Lower leg skin (tissue), 4 donors: Measurements from ENCODE around the gene PDGFC. TPM values are rescaled to one million over a fixed set of nuclear protein-coding genes. Genes with fewer than 3 reads are reported as not detected.
A peak's percentile ranks its signal among the peaks of the same experiment; 100 is the strongest.

ENCODE experiments used
- DNase-seq, 2 donors: peaks; one replicate each; pipeline ENCODE4 v3.0.0-alpha.2; 2019; ENCODE audit warnings: low spot score in 2 of 2
- H3K4me3 ChIP-seq: fragments of 200-600 bp; sonication (generic); 2 replicates; pipeline ENCODE4 v1.5.1; 2017; ENCODE audit warnings: mild to moderate bottlenecking, low read depth; ENCODE audit not compliant: poor library complexity, severe bottlenecking
- POLR2A ChIP-seq, 2 donors: fragments of 450-650 bp; IDR thresholded peaks; one replicate each; pipeline ENCODE4 v1.6.1; 2016 to 2017; ENCODE audit warnings: antibody characterized with exemption in 2 of 2, mild to moderate bottlenecking in 1 of 2, moderate library complexity in 1 of 2
- WGBS, 2 donors: methylation state at CpG; one replicate each; pipeline ENCODE4 v1.1.5; 2018; 5-methylcytosine and 5-hydroxymethylcytosine counted together
- intact Hi-C: fragments of 100-400 bp; cut with DNase I; formaldehyde crosslinking; loops from one replicate; pipeline ENCODE4 v1.15.0; 2023; ENCODE audit warnings: low total_unique reads
- total RNA-seq, 4 donors: library from RNA; depleted of rRNA; stranded (reverse); fragments of >200 nt; gene quantifications; one replicate each; pipeline ENCODE4 v1.1.0, GENCODE V29; 2016
- TF ChIP-seq, protein P1 (sequence below), 3 donors: fragments of 450-650 bp; IDR thresholded peaks; one replicate each; pipeline ENCODE4 v1.5.1; 2016; ENCODE audit warnings: antibody characterized with exemption in 3 of 3, mild to moderate bottlenecking in 3 of 3, moderate library complexity in 2 of 3

The PDGFC gene
- total RNA-seq, 4 donors from 2014 or later = 18.9 to 24.4 (median 21.0) TPM

DNA sequence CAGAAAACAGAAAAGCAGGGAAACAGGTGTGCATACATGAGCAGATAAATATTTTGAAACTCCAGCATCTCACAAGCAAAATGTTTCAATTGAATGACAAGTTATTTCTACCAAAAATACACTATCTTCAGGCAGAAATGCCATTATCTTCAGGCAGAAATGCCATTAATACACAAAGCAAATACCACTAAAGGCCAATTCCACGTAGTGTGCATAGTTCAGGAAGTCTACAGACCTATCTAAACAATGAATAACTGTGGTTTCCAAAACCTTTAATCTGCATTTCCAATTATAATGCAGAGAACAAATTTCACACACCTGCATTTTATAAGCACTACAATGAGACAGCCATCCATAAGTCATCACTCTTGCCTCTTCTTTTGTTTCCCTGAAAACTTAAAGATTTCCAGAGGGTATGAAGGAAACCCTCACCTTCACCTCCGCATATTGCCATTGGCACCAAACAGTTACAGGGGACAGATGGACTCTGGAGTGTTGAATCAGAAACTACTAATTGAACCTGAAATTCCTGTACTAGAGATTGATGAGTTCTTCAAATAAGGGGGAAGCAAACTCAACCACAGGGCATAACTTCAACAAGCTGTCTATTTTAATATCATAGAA is 179.0 kb downstream of the PDGFC start:
- TF ChIP-seq POLR2A (IDR thresholded peaks at IDR 0.05) = no peak
- TF ChIP-seq, protein P1, sequence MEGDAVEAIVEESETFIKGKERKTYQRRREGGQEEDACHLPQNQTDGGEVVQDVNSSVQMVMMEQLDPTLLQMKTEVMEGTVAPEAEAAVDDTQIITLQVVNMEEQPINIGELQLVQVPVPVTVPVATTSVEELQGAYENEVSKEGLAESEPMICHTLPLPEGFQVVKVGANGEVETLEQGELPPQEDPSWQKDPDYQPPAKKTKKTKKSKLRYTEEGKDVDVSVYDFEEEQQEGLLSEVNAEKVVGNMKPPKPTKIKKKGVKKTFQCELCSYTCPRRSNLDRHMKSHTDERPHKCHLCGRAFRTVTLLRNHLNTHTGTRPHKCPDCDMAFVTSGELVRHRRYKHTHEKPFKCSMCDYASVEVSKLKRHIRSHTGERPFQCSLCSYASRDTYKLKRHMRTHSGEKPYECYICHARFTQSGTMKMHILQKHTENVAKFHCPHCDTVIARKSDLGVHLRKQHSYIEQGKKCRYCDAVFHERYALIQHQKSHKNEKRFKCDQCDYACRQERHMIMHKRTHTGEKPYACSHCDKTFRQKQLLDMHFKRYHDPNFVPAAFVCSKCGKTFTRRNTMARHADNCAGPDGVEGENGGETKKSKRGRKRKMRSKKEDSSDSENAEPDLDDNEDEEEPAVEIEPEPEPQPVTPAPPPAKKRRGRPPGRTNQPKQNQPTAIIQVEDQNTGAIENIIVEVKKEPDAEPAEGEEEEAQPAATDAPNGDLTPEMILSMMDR (IDR thresholded peaks at IDR 0.05) = no peak
- DNase-seq = no peak
- WGBS, 2 donors = 73 to 74% methylated on average over 2 of the region's 2 CpGs
- H3K4me3 ChIP-seq = no peak overlapping the region
- intact Hi-C loops = no loop called here

DNA sequence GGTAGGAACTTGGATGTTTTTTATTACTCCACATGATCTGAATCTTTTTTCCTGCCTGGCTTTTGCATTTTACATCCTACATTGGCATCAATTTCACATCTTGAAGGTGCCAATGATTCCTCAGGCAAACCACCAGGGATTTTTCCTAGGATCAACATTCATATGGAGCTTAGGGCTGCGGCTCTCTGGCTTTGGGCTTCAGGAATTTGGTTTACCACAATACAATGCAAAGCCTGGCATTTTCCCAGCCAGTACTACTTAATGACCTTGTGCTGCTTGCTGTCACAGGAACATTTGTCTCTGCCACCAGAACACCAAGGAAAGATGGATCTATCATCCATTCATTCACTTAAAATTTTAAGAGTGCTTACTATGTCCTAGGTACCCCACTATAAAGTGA is 180.7 kb downstream of the PDGFC start:
- TF ChIP-seq POLR2A (IDR thresholded peaks at IDR 0.05) = no peak
- TF ChIP-seq, protein P1 (IDR thresholded peaks at IDR 0.05) = no peak
- H3K4me3 ChIP-seq = no peak overlapping the region
- intact Hi-C loops = no loop called here
- whole genome bisulfite sequencing, 2 donors = 19 to 28% methylated on average over 1 of the region's 1 CpG
- DNase-seq = peak in 1 of 2 donors; percentile 49

DNA sequence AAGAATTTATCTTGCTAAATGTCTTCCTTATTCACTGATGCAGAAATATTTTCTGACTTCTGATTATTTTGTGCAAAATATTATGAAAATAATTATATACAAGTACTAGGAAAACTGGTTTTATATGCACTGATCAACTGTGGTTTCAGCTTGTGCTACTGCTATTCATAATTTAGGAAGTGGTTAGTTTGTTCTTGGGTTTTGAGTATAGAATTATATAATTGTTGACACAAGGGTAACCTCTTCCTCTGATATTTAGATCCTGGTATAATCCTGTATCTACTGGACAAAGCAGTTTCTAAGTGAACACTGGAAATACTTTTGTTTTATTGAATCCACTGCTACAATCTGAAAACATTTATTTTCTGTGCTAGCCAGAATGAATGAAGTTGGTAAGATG is 182.8 kb downstream of the PDGFC start:
- intact Hi-C loops = no loop called here
- TF ChIP-seq, protein P1 (IDR thresholded peaks at IDR 0.05) = no peak
- TF ChIP-seq POLR2A (IDR thresholded peaks at IDR 0.05) = no peak
- no peak overlapping the region for H3K4me3 ChIP-seq
- DNase-seq = no peak

DNA sequence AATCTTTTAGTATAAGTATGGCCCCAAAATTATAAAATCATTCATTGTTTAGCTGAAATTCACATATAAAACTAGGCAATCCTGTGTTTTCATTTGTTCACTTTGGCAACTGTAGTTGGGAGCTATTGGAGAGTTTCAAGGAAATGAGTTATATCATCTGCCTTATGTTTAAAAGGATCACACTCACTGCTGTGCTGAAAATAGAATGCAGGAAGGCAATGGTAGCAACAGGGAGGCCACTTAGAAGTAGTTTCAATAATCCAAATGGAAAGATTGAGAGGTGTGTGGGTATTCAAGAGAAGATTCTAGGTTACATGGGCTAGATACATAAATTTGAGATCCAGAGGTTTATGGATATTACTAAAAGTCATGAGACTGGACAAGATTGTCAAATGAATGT is 184.9 kb downstream of the PDGFC start:
- intact Hi-C loops = no loop called here
- no peak overlapping the region for H3K4me3 ChIP-seq
- TF ChIP-seq, protein P1 (IDR thresholded peaks at IDR 0.05) = no peak
- TF ChIP-seq POLR2A (IDR thresholded peaks at IDR 0.05) = no peak
- DNase-seq = no peak

DNA sequence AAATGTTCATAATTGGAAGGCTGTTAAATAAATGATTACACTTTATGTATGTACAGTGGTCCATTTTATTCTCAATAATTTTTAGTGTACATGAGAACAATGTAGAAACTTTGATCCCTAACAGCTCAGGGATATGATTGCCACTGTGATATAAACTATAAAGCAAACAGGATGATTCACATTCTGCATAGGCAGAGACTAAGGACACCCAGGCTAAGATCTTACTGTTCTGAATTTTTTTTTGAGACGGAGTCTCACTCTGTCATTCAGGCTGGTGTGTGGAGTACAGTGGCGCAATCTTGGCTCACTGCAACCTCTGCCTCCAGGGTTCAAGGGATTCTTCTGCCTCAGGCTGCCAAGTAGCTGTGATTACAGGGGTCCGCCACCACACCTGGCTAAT is 186.6 kb downstream of the PDGFC start:
- H3K4me3 ChIP-seq = no peak overlapping the region
- 82 to 90% methylated on average over 3 of the region's 3 CpGs for WGBS, 2 donors
- TF ChIP-seq, protein P1 (IDR thresholded peaks at IDR 0.05) = no peak
- TF ChIP-seq POLR2A (IDR thresholded peaks at IDR 0.05) = no peak
- intact Hi-C loops = no loop called here
- DNase-seq = no peak

DNA sequence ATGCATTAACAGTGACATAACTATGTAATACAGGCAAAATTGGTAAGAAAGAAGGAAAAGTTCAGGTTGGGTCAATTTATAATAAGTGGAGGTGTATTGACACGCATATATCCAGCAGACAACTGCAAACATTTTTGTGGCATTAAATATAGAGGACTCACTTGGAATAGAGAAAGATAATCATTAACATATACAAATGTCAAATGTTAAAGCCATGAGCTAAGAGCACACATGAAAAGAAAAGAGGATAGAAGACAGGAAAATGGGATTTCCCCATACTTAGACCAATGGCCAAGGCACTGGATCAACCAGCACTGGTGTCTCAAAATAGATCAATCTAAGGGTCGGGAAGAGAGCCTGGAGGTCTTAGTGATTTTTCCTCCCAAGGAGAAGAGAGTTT is 187.6 kb downstream of the PDGFC start:
- intact Hi-C loops = no loop called here
- WGBS, 2 donors = 89 to 93% methylated on average over 2 of the region's 2 CpGs
- DNase-seq = no peak
- TF ChIP-seq, protein P1 (IDR thresholded peaks at IDR 0.05) = no peak
- no peak for TF ChIP-seq POLR2A (IDR thresholded peaks at IDR 0.05)
- no peak overlapping the region for H3K4me3 ChIP-seq
